ENCODE data around the gene GDI1.

Gene GDI1

DNA sequence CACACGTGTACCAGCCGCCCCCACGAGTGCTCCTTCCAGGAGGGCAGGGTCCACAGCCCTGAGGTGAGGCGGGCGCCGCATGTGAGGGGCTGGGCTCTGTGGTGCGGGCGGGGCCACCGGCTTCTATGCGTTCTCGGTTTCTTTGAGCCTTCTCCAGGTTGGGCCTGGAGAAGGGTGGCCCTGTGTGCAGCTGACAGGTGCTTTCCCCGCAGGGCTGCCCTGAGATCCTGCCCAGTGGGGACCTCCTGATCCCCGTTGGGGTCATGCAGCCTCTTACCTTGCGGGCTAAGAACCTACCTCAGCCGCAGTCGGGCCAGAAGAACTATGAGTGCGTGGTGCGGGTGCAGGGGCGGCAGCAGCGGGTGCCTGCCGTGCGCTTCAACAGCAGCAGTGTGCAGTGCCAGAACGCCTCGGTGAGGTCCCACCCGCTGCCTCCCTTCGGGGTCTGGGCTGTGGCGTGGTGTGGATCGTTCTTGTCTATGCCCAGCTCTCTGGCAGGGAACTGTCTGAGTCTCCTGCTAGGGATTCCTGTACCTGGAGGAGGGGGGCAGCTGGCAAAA lies 27.9 kb downstream of the GDI1 start:
- DNase-seq = no peak

DNA sequence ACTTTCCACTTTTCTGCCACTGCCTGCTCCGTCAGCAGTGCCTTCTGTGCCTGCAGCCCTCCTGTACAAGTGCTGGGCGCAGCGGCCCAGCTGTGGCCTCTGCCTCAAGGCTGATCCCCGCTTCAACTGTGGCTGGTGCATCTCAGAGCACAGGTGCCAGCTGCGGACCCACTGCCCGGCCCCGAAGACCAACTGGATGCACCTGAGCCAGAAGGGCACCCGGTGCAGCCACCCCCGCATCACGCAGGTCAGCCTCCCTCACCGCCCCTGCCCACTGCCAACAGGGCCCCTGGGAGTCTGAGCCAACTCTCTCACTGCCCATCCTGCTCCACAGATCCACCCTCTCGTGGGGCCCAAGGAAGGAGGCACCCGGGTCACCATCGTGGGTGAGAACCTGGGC lies 28.6 kb downstream of the GDI1 start:
- no peak for DNase-seq

DNA sequence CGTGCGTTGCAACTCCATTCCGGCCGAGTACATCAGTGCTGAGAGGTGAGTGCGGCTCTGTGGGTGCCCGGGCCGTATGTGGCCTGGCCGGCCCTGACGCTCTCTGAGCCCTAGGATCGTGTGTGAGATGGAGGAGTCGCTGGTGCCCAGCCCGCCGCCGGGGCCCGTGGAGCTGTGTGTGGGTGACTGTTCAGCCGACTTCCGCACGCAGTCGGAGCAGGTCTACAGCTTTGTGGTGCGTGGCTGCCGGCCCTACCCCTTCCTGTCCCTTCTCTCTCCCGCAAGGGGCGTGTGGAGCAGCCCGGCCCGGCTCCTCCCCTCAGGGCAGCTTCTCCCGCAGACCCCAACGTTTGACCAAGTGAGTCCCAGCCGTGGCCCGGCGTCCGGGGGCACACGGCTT lies 29.1 kb downstream of the GDI1 start:
- no peak for DNase-seq

DNA sequence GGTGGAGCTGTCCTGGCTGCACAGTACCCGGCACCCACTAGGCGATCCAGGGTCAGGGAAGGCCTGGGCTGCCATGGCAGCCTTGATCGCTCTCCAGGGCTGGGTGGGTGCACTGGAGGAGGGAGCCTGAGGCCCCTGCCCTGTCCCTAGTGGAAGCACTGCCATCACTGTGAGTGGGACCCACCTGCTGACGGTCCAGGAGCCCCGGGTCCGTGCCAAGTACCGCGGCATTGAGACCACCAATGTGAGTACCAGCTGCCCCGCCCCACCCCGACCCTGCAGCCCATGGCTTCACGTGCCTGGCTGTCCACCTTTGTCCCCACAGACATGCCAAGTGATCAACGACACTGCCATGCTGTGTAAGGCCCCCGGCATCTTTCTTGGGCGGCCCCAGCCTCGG lies 30.0 kb downstream of the GDI1 start:
- DNase-seq = no peak

DNA sequence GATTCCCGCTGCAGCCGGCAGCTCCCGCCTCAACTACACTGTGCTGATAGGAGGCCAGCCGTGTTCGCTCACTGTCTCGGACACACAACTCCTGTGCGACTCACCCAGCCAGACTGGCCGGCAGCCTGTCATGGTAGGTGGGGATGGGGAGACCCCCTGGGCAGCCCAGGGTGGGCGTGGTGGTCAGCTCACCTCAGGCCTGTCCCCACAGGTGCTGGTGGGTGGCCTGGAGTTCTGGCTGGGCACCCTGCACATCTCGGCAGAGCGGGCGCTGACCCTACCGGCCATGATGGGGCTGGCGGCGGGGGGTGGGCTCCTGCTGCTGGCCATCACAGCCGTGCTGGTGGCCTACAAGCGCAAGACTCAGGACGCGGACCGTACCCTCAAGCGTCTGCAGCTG lies 30.6 kb downstream of the GDI1 start:
- DNase-seq = no peak

DNA sequence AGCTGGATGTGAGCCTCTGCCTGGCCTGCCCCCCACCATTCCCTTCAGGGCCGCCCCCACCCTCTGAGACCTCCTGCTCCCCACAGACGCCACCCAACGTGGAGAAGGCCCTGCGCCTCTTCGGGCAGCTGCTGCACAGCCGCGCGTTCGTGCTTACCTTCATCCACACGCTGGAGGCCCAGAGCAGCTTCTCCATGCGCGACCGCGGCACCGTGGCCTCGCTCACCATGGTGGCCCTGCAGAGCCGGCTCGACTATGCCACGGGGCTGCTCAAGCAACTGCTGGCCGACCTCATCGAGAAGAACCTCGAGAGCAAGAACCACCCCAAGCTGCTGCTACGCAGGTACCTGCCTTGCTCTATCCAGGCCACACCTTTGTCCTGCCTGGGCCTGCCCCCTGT lies 31.3 kb downstream of the GDI1 start:
- no peak for DNase-seq

DNA sequence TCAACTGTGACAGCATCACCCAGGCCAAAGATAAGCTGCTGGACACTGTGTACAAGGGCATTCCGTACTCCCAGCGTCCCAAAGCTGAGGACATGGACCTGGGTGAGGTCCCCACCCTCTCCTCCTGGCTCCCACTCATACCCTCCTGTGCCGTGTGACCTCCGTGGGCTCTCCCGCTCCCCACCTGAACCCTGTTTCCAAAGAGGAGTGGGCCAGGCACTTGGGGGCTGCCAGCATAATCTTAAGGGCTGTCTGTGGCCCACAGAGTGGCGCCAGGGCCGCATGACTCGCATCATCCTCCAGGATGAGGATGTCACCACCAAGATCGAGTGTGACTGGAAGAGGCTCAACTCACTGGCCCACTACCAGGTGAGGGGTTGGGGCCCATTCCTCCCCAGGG lies 32.2 kb downstream of the GDI1 start:
- no peak for DNase-seq

DNA sequence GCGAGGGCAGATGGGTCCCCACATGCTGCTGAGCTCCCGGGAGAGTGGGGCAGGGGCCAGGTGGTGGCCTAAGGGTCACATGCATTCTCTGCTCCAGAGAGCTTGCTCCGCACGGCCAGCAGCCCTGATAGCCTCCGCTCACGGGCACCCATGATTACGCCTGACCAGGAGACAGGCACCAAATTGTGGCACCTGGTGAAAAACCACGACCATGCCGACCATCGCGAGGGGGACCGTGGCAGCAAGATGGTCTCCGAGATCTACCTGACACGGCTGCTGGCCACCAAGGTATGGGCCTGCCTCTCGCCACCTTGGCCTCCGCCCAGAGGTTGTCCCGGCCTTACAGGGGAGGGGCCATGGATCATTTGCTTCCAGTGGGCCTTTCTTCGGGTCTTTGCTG lies 32.9 kb downstream of the GDI1 start:
- no peak for DNase-seq

DNA sequence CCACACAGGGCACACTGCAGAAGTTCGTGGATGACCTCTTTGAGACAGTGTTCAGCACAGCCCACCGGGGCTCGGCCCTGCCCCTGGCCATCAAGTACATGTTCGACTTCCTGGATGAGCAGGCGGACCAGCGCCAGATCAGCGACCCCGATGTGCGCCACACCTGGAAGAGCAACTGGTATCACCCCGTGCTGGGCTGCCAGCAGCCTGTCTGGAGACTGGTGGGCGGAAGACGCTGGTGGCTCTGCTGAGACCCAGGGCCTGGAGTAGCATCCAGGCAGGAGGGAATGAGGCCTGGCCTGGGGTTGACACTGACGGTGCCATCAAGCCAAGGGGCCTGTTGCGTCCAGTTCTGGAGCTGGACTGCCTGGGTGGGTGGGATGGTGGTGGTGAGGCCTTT lies 33.5 kb downstream of the GDI1 start:
- DNase-seq = no peak

DNA sequence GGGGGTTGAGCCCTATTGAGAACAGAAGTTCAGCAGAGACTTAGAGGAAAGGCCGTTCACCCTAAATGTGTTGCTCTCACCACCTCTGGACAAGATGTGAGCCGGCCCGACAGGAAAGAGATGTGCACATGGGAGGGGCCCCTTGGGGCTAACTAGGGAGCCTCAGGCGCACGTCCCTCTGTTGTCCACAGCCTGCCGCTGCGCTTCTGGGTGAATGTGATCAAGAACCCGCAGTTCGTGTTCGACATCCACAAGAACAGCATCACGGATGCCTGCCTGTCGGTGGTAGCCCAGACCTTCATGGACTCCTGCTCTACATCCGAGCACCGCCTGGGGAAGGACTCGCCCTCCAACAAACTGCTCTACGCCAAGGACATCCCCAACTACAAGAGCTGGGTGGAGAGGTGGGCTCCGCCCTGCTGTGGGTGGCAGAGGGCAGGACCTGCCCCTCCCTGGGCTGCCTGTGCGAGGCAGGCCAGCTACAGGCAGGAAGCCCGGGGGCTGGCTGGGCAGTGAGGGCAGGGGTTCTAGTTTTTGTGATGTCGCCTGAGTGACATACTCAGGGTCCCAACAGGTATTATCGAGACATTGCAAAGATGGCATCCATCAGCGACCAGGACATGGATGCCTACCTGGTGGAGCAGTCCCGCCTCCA lies 34.1 kb downstream of the GDI1 start:
- DNase-seq = no peak

DNA sequence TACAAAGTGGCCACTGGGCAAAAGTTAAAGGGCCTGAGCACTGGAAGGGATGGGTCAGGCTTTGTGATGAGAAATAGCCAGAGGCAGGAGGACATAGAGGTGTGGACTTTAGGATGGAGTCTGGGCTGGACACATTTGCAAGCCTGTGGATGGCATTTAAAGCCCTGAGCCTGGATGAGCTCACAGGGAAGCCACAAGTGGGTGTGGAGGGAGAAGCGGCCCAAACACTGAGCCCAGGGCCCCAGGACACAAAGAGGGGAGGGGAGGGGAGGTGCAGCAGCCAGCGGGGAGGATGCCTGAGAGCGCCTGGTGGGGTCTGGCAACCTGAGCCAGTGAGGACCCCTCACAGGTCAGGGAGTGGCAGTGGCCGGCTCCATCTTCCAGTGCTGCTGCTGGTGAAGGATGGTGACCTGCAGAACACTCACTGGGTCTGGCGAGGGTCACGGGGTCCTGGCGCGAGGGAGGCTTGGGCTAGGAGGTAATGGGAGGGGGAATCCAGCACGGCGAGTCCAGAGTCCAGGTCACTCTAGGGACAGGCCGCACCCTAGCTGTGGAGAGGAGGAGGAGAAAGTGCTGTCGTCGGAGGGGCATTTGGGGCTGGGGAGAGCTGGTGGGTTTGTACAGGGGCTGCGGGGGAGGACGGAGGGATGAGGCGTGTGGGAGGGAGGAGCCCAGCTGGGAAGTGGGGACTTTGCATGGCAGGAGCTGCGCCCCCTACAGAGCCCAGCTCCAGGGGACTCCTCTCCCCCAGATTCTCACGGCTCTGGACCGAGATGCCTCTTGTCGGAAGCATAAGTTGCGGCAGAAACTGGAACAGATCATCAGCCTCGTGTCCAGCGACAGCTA lies 35.1 kb downstream of the GDI1 start:
- DNase-seq = no peak

DNA sequence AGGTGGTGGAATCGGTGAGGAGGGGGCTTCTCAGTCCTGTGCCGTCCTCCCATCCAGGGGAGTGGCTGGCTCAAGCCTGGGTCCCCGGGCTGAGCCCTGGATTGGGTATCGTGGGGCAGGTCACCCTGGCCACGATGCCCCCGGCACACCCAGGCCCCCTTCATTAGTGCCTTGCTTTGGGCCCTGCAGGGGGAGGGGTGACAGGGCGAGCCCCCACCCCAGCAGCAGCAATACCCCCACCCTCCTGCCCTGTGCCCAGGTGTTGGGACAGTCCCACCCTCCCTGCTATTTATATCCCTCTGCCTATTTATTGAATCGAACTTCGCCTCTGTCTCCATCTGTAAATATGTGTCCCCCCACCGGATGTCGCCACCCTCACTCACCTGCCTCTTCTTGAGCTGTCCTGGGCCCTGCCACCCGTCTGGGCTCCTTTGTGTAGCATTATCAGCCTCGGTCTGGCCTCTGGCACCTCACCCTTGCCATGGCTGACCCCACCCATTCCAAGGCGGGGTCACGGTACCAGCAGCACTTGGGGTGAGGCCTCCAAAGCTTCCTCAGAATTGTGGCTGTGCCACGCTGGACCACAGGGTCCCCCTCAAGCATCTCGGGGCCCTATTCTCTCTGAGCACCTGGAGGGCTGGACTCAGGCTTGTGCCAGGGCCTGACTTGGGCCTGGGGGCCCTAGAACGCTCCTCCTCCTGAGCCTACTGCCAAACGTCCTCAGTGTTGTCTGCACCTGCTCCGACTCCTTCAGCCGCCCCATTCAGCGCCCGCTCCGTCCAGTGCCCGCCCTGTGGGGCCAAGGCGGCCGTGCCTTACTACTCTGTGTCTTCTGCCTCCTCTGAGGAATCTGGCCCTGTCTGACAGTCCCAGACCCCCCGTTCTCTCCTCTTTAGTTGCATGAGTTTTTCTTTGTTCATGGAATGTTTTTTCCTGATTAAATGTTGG lies 36.0 kb downstream of the GDI1 start:
- DNase-seq = no peak

DNA sequence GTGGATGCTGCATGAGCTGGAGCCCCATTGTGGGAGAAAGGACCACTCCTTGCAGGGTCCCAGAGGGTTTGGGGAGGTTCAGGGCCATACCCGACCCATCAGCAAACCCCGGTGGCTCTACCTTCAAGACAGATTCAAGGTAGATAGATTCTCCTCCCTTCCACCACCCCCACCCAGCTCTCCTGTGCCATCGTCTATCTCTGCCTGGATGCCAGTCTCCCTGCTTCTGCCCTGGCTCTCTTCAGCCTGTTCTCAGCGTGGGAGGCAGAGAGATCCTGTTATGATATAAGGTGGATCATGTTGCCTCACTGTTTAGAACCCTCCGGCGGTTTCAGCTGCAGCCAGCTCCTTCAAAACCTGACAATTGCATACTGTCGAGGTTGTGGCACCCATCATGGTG lies 36.7 kb downstream of the GDI1 start:
- DNase-seq = no peak

DNA sequence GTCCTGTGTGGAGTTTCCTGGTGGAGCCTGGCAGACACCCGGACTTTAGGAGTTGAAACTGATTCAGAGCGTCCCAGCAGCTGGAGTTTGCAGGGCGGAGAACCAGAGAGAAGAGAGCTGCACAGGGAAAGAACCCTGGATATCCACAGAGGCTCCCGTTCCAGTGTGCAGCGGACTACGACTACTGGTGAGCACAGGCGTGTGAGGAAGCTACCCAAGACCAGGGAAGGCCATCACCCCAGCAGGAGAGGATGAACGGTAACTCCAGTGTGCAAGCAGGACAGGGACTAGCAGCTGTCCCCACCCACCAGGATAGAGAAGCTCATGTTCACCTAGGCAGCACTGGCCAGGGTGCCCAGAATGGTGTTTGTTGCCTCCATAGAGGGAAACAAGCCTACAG lies 39.9 kb downstream of the GDI1 start:
- peak; percentile 7 to 57 for DNase-seq

DNA sequence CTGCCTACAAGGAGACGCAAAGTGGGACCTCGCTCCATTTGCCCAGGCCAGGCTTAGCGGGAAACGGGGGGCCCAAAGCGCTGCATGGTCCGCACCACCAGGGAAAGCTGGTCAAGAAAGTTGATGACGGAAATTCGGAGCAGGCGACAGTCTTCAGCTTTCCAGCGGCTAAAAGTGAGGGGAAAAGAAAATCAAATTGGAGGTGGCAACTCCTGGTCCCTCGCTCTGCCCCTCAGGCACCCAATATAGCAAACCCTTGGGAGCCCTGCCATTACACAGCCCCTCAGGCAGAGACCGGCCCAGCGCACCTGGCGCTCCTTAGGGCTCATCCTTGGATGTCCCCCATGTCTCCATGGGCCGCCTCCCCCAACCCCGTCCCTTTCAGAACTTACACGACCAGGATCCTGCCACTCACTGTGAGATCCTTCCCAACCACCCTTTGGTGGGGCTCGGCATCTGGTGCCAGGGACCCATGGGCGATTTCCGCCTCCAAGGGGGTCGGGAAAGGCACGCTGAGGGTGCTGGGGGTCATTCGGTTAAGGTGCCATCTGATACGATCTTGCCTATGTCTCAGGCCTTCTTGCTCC lies 41.0 kb downstream of the GDI1 start:
- DNase-seq = peak in 1 of 2 experiments; percentile 61

DNA sequence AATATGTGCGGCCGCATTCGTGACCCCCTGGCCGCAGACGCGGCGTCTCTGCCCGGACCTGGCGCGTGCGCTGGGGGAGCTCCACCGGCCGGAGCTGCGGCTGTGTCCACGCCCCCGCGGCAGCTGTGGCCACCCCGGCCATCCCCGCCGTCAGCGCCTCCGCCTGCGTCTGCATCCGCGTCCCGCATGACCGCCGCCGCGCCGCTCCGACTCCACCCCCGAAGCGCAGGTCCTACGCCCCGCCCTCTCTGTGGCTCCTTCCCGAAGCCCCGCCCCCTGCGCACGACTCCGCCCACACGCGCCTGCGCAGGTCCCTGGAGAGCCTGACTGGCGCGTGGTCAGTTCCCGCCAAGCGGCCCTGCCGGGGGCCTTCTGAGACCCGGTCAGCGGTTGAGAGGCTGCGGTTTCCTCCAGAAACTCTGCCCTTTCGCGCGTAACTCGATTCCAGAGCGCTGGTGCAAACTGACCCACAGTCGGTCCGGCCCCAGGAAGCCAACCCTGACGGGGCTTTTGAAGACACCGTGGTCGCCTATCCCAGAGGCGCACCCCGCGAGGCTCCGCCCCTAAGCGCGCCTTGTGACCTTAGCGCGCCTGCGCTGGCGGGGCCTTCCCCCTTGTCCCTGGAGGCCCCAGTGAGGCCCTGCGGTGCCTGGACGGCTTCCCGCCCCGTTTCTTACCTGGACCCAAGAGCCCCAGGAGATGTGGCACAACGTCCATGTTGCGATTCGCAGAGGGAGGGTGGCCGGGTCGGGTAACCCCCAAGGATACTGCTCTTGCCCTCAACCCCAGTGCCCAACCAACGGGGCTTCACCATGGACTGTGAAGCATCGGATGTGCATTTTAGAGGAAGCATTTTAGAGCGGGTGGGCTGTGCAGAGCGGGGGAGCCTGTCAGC lies 42.0 kb downstream of the GDI1 start, which contains the start of gene LAGE3:
Gene LAGE3 (minus strand): TSS at position 554 of the 895 bp plus-strand sequence. CDS start 366 bp downstream, at position 188.
- DNase-seq = peak; percentile 89 to 98

DNA sequence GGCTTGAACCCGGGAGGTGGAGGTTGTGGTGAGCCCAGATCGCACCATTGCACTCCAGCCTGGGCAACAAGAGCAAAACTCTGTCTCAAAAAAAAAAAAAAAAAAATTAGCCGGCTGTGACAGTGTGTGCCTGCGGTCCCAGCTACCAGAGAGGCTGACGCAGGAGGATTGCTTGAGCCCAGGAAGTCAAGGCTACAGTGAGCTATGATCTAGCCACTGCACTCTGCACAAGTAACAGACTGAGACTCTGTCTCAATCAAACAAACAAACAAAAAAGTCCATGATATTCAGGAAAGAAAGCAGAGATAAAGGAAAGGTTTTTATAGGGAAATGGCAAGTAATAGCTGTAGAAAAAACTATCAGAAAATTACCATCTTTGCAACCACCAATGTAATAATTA lies 44.2 kb downstream of the GDI1 start:
- no peak for DNase-seq

DNA sequence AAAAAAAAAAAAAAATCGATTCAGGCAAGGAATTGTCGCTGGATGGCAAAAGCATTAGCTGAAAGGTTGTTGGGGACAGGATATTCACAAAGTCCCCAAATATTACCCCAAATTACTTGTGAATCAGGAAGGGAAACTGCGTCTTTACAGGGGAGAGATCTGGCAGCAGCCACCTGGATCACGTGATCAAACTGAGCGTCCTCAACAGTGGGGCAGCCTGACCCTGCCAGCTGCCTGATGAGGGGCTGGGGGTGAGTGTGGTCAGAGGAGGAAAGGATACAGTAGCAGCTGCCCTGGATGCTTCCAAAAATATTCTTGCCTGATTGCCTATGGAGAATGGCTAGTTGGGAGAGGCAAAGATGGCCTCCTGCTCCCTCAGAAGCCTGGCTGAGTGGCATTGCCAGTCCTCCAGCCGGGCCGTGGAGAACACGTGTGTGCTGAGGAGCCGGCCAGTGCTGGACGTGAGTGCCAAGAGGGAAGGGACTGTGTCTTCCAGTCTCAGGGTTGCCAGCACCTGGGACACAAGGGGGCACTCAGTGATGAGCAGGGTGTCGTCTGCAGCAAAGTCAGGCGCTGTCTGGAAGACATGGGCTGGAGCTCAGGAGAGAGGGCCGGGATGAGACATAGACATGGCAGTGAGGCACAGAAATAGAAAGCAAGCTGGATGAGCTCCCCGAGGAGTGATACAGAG lies 45.1 kb downstream of the GDI1 start:
- DNase-seq = no peak

DNA sequence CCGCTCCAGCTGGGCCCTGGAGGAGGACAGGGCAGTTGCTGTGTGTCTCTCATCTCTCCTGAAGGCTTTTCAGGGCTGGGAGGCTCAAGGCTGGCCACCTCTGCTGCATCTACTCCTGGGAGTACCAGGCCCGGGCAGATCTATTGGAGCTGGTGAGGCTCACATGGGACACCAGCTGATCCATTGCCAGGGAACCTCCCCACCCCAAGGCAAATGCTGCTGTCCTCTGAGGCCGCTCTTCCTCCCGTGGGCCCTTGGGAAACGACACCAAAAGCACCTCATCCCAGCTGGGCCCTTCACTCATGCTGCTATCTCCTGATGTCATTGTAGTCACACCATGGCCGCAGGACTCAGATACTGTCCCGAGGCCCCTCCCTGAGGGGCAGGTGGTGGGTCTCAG lies 45.8 kb downstream of the GDI1 start:
- no peak for DNase-seq

DNA sequence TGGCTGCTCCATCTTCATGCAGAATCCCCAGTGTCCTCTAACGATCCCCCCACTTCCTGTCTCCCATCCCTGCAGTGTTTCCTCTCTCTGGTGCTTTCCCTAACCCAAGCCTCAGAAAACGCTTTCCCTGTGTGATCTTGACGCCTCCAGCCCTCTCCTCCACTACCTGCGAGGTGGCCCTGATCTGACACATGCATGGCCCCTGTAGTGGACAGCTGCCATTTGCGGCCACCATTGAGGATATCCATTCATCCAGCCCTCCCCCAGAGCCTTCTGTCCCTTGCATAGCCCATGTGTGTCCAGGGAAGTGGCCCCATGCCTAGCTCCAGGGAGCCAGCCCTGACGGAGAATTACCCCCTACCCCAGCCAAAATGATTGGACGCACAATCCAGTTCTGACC lies 46.4 kb downstream of the GDI1 start:
- DNase-seq = no peak

All from NCI-H526 (cell line).